Mucosa of descending colon (tissue), 3 donors: ENCODE data around the gene ADGRG1. TPM values are rescaled to one million over a fixed set of nuclear protein-coding genes. Genes with fewer than 3 reads are reported as not detected.

Source experiments
- ATAC-seq: fragments of 200-7000 bp; cut with Tn5 transposase; one replicate; pipeline ENCODE4 v1.9.1; 2020; ENCODE audit warnings: mild to moderate bottlenecking, moderate library complexity
- DNase-seq, 3 donors: peaks; one replicate each; pipeline ENCODE4 v3.0.0-alpha.2; 2020
- H3K36me3 ChIP-seq: fragments of 200-600 bp; one replicate; pipeline ENCODE4 v1.8.0; 2021; ENCODE audit warnings: low read depth, mild to moderate bottlenecking
- H3K4me1 ChIP-seq: fragments of 200-600 bp; one replicate; pipeline ENCODE4 v1.8.0; 2021; ENCODE audit warnings: low read depth, mild to moderate bottlenecking
- H3K4me3 ChIP-seq: fragments of 200-600 bp; one replicate; pipeline ENCODE4 v1.8.0; 2021; ENCODE audit warnings: mild to moderate bottlenecking
- H3K9me3 ChIP-seq: fragments of 200-600 bp; one replicate; pipeline ENCODE4 v1.8.0; 2021; ENCODE audit warnings: mild to moderate bottlenecking
- intact Hi-C, 2 donors: fragments of 100-400 bp; cut with DNase I in 1 of 2; cut with micrococcal nuclease in 1 of 2; formaldehyde crosslinking; loops; one replicate each; pipeline versions ENCODE4 v1.11.0 to v1.11.1; 2022; cut with DNase I, micrococcal nuclease
- total RNA-seq, 3 donors: library from RNA; stranded (reverse); fragmentation: NEBNext Ultra II Directional in 2 of 3; extraction: Animal tissue kit (Norgen Biotek cat#: 25700) in 2 of 3; gene quantifications; one replicate each; pipeline versions ENCODE4 v1.2.1 to v1.2.4, GENCODE V29; 2021 to 2023
- TF ChIP-seq, protein P1 (sequence below): fragments of 200-600 bp; IDR thresholded peaks from one replicate; pipeline ENCODE4 v1.8.0; 2022; ENCODE audit warnings: antibody characterized with exemption, mild to moderate bottlenecking
- donor health status: DM: no; HTN: no; CAD: no; lungs with moderate emphysema.
- donor health status: DM: no; HTN: no; CAD: no.
- donor health status: DM: no; HTN: yes; CAD: no.

The ADGRG1 gene
- total RNA-seq, 3 donors from 2014 or later: 37.0 to 104 (median 98.4) TPM

DNA sequence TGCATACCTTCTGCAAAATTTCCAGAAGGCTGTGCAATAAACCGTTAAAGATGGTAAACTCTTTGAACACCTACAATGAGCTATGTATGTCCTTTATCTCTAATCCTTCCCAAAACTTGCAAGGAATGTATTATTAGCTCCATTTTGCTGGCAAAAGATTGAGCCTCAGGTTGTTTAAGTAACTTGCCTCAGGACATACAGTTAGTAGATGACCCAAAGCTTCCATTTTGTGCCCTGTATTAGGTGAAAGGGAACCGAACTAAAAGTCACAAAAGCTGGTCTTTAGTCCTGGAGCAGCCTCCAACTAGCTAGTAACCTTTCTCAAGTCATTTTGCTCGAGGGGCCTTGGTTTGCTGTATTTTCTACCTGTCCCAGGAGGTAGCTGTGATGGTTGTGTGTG lies 44.0 kb downstream of the ADGRG1 start:
- no peaks in the 10 kb centered on the region for H3K36me3 ChIP-seq
- H3K4me3 ChIP-seq: no peak overlapping the region
- intact Hi-C loops: no loop called here
- no peak for ATAC-seq
- no peak for DNase-seq
- no peaks in the 10 kb centered on the region for H3K4me1 ChIP-seq
- TF ChIP-seq, protein P1, sequence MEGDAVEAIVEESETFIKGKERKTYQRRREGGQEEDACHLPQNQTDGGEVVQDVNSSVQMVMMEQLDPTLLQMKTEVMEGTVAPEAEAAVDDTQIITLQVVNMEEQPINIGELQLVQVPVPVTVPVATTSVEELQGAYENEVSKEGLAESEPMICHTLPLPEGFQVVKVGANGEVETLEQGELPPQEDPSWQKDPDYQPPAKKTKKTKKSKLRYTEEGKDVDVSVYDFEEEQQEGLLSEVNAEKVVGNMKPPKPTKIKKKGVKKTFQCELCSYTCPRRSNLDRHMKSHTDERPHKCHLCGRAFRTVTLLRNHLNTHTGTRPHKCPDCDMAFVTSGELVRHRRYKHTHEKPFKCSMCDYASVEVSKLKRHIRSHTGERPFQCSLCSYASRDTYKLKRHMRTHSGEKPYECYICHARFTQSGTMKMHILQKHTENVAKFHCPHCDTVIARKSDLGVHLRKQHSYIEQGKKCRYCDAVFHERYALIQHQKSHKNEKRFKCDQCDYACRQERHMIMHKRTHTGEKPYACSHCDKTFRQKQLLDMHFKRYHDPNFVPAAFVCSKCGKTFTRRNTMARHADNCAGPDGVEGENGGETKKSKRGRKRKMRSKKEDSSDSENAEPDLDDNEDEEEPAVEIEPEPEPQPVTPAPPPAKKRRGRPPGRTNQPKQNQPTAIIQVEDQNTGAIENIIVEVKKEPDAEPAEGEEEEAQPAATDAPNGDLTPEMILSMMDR: no peak
- H3K9me3 ChIP-seq: no peaks in the 10 kb centered on the region

GRCh38 chr16:57672824-57673223 lies 44.4 kb downstream of the ADGRG1 start:
- no peak for DNase-seq

DNA sequence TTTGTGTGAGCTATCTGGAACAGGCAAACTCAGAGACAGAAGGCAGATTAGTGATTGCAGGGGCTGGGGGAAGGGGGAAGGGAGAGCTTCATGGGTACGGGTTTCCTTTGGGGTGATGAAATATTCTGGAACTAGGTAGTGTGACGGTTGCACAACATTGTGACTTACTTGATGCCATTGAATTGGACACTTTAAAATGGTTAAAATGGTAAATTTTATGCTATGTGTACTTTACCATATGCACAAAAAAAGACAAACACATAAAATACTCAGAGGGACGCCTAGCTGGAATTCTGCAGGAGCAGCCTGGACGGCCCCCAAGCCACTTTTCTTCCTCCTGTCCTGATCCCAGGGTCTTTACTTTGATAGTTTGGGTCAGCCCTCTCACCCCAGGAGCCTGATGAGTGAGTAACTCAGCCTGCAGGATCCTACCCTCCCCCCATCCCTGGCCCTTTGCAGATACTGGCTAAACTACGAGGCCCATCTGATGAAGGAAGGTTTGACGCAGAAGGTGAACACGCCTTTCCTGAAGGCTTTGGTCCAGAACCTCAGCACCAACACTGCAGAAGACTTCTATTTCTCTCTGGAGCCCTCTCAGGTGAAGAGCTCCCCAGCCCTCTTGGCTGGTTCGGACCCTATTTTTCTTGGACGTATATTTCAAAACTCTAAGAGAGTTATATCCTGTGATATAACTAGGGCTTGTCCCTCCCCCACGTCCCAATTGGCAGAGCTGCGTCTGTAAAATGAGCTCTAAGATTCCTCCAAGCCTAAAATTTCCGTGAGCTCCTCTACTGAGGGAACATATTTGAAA lies 47.5 kb downstream of the ADGRG1 start:
- Histone ChIP-seq H3K9me3 (no peaks in the 10 kb centered on the region), H3K4me3 (no peak overlapping the region), H3K36me3 (no peaks in the 10 kb centered on the region), H3K4me1 (no peaks in the 10 kb centered on the region)
- TF ChIP-seq, protein P1: no peak
- ATAC-seq: no peak
- DNase-seq: no peak
- intact Hi-C loops: no loop called here

More at GRCh38 chr16:57672824-57673223, 44.4 kb downstream of the ADGRG1 start:
- intact Hi-C loops: no loop called here
- Histone ChIP-seq H3K4me1 (no peaks in the 10 kb centered on the region), H3K36me3 (no peaks in the 10 kb centered on the region), H3K4me3 (no peak overlapping the region), H3K9me3 (no peaks in the 10 kb centered on the region)
- TF ChIP-seq, protein P1: no peak
- no peak for ATAC-seq

GRCh38 chr16:57676553-57677085 lies 48.2 kb downstream of the ADGRG1 start:
- intact Hi-C loops: no loop called here
- no peak overlapping the region for H3K4me3 ChIP-seq
- no peaks in the 10 kb centered on the region for H3K9me3 ChIP-seq
- TF ChIP-seq, protein P1: no peak
- no peak for DNase-seq
- no peaks in the 10 kb centered on the region for H3K36me3 ChIP-seq
- no peaks in the 10 kb centered on the region for H3K4me1 ChIP-seq
- no peak for ATAC-seq

GRCh38 chr16:57677622-57678369 lies 49.4 kb downstream of the ADGRG1 start:
- ATAC-seq (peak; percentile 28), DNase-seq (no peak)
- TF ChIP-seq, protein P1: no peak
- no peak overlapping the region for H3K4me3 ChIP-seq
- no peaks in the 10 kb centered on the region for H3K36me3 ChIP-seq
- no peaks in the 10 kb centered on the region for H3K4me1 ChIP-seq
- intact Hi-C loops: no loop called here
- no peaks in the 10 kb centered on the region for H3K9me3 ChIP-seq
